Erythroblast (primary cell): ENCODE results near the gene UCK2.
"Not testable (repeated sequence)": the region's sequence is repeated elsewhere in the genome, so short reads cannot be mapped to it uniquely, and the experiment has no call there.

ENCODE experiments used
- DNase-seq, 2 experiments: peaks; one replicate each; lab custom pipeline; 2025; lab: John Stamatoyannopoulos, UW
- GATA1 ChIP-seq: IDR thresholded peaks from 2 replicates; pipeline ENCODE4 v1.6.1; 2011; ENCODE audit warnings: low read depth, mild to moderate bottlenecking, control low read depth, low read length, moderate library complexity
- POLR2A ChIP-seq: IDR thresholded peaks from 2 replicates; pipeline ENCODE4 v1.6.1; 2011; ENCODE audit warnings: mild to moderate bottlenecking, low read length

UCK2 gene

GRCh38 chr1:165827268-165828102, at the start of gene UCK2:
TSS of gene UCK2 (plus strand) at chr1:165827614. CDS start at chr1:165827834, 220 bp downstream.
- peak; percentile 62 for TF ChIP-seq POLR2A
- no peak for TF ChIP-seq GATA1
- DNase-seq: peak; percentile 84 to 85

- not testable (repeated sequence) for DNase-seq
These were observed 49.2 kb upstream of the UCK2 start for GRCh38 chr1:165778197-165778596.

- not testable (repeated sequence) for DNase-seq
These were observed 43.9 kb upstream of the UCK2 start for GRCh38 chr1:165783519-165783918.

- TF ChIP-seq GATA1: no peak
- TF ChIP-seq POLR2A: no peak
- DNase-seq: no peak
These were observed 39.7 kb upstream of the UCK2 start for GRCh38 chr1:165787741-165788140.

GRCh38 chr1:165793951-165794350, 33.5 kb upstream of the UCK2 start:
- DNase-seq: no peak
- TF ChIP-seq POLR2A (no peak), GATA1 (no peak)

GRCh38 chr1:165795894-165796293, 31.5 kb upstream of the UCK2 start:
- TF ChIP-seq GATA1 (no peak), POLR2A (no peak)
- no peak for DNase-seq

- no peak for DNase-seq
- TF ChIP-seq GATA1: no peak
- TF ChIP-seq POLR2A: no peak
These were observed 28.0 kb upstream of the UCK2 start for GRCh38 chr1:165799387-165799786.

GRCh38 chr1:165804513-165804912, 22.9 kb upstream of the UCK2 start:
- DNase-seq: not testable (repeated sequence)

- TF ChIP-seq GATA1: no peak
- TF ChIP-seq POLR2A: no peak
- DNase-seq: no peak
These were observed 19.8 kb upstream of the UCK2 start for GRCh38 chr1:165807613-165808012.

- no peak for TF ChIP-seq GATA1
- TF ChIP-seq POLR2A: no peak
These were observed 11.7 kb upstream of the UCK2 start for GRCh38 chr1:165815725-165816124.

GRCh38 chr1:165816157-165816556, 11.3 kb upstream of the UCK2 start:
- TF ChIP-seq POLR2A (no peak), GATA1 (no peak)

More at GRCh38 chr1:165815725-165816124, 11.7 kb upstream of the UCK2 start:
- DNase-seq: no peak

GRCh38 chr1:165816826-165817497, 10.5 kb upstream of the UCK2 start:
- DNase-seq: peak; percentile 81 to 96
- TF ChIP-seq POLR2A (no peak), GATA1 (no peak)

More at GRCh38 chr1:165816157-165816556, 11.3 kb upstream of the UCK2 start:
- DNase-seq: no peak

- no peak for DNase-seq
- no peak for TF ChIP-seq GATA1
- TF ChIP-seq POLR2A: no peak
These were observed 3.7 kb upstream of the UCK2 start for GRCh38 chr1:165823552-165824268.

GRCh38 chr1:165824269-165824643, 3.2 kb upstream of the UCK2 start:
- no peak for DNase-seq
- TF ChIP-seq POLR2A (no peak), GATA1 (no peak)
